ENCODE results near the gene FAM169A.
"Not testable (repeated sequence)": the region's sequence is repeated elsewhere in the genome, so short reads cannot be mapped to it uniquely, and the experiment has no call there.

Gene FAM169A

DNA sequence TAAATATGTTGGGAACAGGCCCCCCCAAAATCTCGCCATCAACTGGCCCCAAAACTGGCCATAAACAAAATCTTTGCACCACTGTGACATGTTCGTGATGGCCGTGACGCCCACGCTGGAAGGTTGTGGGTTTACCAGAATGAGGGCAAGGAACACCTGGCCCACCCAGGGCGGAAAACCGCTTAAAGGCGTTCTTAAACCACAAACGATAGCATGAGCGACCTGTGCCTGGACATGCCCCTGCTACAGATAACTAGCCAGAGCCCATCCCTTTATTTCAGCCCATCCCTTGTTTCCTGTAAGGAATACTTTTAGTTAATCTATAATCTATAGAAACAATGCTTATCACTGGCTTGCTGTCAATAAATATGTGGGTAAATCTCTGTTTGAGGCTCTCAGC, 3.2 kb upstream of the FAM169A start:
- DNase-seq (ENCODE audit: low read depth in 2 of 2), result not testable (repeated sequence)

DNA sequence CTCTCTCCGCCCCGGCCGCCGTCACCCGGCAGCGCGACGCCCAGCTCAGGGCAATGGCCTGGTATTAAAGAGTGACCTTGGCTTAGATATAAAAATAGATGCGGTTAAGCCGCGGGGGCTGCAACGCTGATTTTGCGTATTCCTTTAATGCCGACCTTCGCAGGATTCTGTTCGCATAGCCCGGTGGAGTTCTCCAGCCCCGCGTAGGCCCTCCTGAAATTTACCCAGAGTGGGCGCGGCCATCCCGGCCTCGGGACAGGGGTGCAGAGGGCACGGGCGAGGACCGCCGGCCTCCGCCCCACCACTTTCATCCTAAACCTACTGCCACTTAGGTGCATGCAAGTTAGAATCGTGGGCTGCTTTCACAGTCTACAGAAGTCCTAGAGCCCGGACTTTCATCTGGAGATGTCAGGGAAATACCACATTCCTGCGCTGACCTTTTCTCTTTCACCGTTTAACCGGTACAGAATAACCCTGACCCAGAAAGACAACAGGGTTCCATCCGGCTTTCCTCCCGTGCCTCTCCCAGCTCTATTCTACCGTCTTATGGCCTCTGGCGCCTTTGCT, 492 bp upstream of the FAM169A start:
- DNase-seq (ENCODE audit: low read depth in 2 of 2), result no peak

DNA sequence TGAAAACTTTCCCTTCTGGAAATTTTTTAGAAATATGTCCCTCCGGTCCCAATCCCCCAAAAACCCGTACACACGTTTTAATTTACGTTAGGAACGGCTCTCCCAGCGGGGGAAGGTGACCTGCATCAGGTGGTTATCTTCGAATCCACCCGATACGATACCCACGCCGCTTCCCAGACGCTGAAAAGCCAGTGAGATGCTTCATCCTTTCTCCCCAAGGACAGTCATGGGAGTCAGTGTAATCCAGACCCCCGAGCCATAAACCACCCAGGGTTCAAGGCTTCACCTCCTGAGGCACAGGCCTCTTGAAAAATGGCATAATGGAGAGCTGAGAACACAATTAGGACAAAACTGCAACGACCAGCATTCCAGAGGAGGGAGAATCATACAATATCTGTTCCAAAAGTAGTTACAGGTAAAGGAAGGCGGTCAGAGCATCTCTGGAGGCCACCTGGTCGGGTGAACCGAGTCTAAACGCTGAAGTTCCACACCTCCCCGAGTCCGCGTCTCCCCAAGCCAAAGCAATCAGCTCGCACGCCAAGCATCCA, 857 bp downstream of the FAM169A start:
- DNase-seq (ENCODE audit: low read depth in 2 of 2), result no peak

DNA sequence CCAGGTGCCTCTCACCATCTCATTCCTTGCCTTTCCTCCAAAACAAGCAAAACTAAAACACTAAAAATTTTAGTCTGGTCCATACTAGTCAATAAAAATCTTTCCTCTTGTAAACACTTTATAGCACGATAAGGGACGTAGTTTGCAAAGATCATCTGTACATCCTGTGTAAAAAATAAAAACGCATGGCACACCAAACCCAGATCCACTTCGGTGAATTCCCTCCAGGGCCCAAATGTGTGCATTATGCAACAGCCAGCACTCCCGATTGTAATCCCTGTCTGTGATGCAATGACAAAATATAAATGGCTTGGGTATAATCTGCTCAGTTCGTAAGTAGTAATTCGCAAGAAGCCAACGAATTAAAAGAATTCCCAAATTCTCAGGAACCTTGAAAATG, 1.4 kb downstream of the FAM169A start:
- no peak for DNase-seq (ENCODE audit: low read depth in 2 of 2)

DNA sequence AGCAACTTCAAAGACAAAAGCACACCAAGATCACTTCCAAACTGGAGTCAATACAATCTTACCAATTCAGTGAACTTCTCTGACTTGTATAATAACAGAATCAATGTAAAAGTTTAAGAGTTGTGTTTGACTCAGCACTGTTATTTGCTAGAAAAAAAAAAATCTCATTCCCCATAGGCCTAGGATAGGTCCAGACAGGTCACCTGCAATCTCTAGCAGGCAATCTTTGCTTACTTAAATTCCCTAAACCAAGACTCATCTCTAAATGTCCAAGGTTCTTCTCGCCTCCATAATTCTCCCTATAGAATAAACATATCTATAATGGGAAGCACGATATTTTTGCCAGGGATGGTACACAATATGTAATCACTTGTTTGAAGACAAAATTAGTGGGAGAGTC, 2.5 kb downstream of the FAM169A start:
- DNase-seq (ENCODE audit: low read depth in 2 of 2), result no peak

DNA sequence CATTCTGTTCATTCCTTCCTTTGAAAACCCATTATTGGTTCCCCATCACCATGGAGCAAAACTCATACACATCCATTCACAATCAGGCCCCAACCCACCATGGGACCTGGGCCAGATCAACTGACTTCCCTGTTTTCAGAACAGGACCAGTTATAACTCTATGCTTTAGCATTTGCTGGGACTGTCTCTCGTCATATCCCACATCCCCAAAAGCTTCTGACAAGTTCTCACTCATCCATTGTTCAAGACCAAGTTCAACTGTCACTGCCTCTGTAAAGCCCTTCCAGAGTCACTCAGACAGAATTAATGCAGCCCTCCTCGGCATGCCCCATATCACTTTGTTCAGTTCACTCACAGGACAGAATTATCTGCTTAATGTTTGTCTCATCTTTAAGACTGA, 4.0 kb downstream of the FAM169A start:
- DNase-seq (ENCODE audit: low read depth in 2 of 2), result no peak

DNA sequence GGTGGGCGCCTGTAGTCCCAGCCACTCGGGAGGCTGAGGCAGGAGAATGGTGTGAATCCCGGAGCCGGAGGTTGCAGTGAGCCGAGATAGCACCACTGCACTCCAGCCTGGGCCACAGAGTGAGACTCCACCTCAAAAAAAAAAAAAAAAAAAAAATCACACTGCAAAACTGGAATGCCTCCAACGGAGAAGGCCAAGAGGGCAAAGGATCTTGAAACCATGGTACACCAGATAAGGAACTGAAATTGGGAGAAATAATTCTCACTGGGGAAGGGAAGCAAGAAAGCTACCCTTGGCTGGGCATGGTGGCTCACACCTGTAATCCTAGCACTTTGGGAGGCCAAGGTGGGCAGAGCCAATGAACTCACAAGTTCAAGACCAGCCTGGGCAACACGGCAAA, 9.2 kb downstream of the FAM169A start:
- not testable (repeated sequence) for DNase-seq (ENCODE audit: low read depth in 2 of 2)

DNA sequence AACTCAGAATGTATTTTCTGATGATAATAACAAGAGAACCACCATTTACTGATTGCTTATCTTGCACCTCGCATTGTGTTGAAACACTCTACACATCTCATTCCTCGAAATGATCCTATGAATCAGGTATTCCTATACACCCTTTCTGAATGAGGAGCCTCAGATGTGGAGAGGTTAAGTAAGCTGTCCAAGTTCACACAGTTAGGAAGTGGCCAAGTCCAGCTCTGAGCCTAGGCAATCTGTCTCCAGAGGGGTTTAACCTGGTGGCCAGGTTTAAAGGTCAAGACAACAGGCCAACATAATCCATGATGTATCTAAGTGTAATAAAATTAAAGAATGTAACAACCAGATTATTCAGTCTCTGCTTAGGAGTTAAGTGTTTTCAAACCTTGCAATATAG, 12.9 kb downstream of the FAM169A start:
- DNase-seq (ENCODE audit: low read depth in 2 of 2), result no peak

DNA sequence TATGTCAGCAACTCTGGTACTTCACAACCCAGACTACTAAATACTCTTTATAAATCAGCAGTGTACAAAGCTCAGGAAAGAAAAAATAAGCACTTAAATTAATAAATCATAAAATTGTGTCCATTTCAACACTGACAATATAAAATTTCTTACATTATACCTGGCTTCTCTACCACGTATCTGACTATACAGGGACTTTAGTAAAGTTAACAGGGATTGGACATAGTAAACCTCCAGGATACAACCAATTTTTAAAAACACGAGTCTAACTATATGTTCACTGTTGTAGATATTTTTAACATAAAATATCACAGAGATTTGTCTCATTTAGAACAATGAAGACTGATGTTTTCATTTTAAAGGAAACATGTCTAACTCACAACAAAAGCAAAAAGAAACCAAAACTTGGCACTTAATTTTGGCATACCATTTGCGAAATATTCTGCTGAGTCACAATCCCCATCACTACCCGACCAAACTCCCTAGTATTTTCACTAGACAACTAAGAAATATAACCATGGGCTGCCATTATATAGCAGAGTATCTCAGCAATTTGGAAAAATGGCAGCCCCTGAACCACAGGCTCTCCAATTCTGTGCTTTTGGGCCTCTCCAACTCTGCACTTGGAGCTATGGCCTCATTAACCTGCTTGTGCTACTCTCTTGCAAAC, 14.4 kb downstream of the FAM169A start:
- no peak for DNase-seq (ENCODE audit: low read depth in 2 of 2)

DNA sequence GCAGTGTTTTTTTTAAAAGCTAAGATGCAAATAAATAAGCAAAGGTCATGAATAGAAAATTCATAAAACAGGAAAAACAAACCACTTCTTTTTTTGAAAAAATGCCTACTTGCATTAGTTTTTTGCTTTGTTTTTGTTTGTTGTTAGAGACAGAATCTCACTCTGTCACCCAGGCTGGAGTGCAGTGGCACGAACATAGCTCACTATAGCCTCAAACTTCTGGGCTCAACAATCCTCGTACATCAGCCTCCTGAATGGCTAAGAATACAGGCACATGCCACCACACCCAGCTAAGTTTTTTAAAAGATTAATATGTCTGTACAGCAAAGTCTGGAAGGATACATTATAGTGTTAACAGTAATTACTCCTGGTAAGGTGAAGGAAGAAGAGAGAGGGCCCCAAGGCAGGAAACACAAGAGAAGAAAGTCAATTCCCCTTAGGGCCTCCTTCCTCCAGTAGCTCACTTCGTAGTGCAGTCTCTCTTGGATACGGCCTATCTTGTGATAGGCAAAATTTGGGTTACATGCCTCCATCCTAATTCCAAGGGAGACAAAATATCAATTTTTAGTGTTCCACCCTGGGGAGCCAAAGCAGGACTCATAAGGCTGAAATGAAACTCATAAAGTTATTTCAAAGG, 15.3 kb downstream of the FAM169A start:
- DNase-seq (ENCODE audit: low read depth in 2 of 2), result no peak

DNA sequence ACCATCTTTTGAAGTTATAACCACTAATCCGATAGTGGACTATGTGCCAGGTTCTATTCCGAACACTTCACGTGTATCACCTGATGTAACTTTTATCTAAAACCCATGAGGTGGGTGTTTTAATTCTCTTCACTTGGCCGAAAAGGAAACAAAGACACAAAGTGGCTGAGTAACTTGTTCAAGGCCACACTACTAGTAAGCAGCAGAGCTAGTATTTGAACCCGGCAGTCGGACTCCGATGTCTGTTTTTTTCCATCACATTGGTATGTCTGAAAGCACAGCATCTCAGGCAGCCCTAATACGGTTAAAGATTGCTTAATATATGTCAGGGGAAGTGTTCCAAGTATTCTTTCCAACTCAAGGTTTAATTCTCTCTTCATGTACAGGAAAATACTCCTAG, 16.2 kb downstream of the FAM169A start:
- DNase-seq (ENCODE audit: low read depth in 2 of 2), result no peak

DNA sequence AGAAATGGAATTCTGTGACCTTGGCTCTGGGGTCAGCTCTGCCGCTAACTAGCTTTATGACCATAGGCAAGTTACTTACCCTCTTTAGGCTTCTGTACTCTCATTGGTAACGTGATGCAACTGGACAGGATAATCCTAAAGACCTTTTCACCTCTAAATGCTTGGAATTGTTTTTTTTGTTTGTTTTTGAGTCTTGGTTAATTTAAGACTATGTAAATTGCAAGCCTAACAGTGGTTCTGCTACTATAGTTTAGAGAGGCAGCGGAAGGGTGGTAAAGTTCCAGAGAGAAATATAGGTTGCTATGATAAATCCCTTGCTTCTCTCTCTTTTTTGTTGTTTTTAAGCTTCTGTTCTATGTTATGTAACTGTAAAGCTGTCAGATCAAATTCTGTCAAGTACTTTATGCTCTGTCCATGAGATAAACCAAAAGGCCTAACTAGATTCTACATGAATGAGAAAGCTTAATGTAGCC, 17.6 kb downstream of the FAM169A start:
- no peak for DNase-seq (ENCODE audit: low read depth in 2 of 2)

DNA sequence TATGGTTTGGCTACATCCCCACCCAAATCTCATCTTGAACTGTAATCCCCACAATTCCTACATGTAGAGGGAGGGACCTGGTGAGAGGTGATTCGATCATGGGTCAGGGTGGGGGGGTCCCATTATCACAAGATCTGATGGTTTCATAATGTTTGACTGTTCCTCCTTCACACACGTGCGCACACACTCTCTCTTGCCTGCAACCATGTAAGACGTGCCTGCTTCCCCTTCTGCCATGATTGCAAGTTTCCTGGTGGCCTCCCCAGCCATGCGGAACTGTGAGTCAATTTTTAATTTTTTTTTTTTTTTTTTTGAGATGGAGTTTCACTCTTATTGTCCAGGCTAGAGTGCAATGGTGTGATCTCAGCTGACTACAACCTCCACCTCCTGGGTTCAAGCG, 27.0 kb downstream of the FAM169A start:
- DNase-seq (ENCODE audit: low read depth in 2 of 2), result no peak

DNA sequence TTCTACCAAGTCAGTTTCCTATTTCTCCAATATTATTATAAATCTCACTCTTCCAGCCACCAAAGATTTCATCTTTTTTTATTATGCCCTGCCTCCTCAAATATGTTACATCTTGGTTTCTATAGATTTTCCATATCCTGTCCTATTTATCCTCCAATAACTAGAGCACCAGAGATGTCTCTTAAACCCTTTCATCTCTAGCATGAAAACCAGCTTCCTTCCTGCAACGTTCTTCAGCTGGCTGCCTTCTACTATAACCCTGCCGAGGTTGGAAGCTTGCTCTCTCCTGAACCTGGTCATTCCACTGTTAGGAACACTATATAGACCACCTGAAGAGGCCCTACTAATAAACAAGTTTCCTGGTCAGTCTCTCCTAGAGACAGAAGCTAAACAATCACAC, 27.9 kb downstream of the FAM169A start:
- no peak for DNase-seq (ENCODE audit: low read depth in 2 of 2)

DNA sequence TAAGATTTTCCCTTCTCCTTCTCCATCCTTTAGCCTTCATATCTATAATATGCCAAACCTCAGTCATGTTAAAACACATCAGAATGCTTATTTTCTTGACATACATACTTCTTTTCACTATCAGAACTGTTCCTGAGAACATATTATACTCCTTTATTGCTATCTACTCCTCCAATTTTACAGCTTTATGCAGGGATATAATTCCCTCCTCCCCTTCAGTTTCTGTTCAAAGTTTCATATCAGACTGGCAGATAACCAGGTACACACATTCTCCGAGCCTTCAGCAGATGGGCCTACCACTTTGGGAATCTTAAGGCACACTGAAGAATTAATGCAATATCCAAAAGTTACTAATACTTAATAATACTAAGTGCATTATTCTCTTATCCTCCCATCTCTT, 29.1 kb downstream of the FAM169A start:
- DNase-seq (ENCODE audit: low read depth in 2 of 2), result no peak

DNA sequence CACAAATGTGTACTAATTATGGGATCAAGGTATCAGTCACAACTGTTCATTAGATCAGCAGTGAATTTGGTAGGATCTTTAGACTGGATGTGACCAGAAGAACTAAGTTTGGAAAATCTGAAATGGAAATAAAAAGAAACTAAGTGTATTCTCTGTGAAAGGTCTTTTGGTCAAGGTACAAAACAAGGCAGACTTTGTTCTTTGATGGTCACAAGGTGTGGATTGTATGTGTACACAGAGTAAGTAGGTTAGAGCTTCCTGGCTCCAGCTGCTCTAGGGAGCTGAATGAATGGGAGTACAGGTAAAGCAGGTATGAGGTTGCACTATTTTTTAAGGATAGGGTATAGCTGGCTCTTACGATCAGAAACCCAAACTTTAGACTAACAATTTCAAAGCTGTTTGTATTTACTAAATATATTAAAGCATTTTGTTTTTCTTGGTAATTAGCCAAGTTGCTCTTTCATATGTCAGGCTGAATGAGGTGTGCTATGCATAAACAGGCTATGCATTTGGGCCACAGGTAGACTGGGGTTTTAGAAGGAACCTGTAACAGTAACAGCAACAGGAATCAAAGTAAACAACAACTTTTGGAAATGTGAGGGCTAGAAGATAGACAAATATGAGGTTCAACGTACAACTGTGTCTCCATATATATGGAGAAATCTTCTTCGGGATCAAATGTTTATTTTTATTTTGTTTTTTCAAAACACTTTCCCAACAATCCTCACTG, 32.5 kb downstream of the FAM169A start:
- DNase-seq (ENCODE audit: low read depth in 2 of 2), result no peak

DNA sequence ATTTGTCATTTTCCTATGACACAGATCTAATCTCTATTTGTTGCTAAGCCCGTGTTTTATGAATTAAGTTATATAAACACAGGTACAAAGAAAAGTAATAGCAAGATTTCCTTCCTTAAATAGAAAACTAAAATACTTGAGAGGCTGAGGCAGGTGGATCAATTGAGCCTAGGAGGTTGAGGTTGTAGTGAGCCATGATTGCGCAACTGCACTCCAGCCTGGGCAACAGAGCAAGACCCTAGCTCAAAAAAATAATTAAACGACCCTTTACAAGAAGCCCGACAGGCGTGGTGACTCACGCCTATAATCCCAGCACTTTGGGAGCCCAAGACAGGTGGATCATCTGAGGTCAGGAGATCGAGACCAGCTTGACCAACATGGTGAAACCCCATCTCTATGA, 36.8 kb downstream of the FAM169A start:
- no peak for DNase-seq (ENCODE audit: low read depth in 2 of 2)

DNA sequence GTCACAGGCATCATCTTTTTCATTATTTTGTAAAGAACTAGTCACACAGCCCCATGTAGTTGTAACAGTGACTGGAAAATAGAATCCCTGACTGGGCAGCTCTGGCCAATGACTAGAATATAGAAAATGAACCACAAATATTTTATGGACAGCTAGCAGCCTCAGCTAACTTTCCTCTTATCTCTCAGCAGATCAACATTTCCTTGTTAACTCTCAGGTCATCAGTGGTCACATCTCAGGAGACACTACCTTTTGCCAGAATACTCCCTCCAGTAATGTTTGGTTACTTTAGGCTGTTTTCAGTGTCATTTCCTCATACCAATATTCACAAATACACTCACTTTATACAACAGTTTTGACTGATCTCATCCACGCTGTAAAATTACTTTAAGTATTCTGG, 43.9 kb downstream of the FAM169A start:
- no peak for DNase-seq (ENCODE audit: low read depth in 2 of 2)

DNA sequence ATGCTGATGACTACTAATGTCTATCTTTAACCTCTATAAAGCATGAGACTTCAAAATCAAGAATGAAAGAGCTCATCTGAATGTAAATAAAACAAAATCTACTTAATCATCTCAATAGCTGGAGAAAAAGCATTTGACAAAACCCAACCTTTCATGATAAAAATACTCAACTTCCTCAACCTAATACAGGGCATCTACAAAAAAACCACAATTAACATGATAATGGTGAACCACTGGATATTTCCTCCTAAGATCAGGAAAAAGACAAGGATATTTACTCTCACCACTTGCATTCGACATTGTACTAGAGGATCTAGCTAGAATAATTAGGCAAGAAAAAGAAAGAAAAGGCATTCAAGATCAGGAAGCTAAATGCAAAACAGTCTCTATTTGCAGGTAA, 49.3 kb downstream of the FAM169A start:
- DNase-seq (ENCODE audit: low read depth in 2 of 2), result no peak

DNA sequence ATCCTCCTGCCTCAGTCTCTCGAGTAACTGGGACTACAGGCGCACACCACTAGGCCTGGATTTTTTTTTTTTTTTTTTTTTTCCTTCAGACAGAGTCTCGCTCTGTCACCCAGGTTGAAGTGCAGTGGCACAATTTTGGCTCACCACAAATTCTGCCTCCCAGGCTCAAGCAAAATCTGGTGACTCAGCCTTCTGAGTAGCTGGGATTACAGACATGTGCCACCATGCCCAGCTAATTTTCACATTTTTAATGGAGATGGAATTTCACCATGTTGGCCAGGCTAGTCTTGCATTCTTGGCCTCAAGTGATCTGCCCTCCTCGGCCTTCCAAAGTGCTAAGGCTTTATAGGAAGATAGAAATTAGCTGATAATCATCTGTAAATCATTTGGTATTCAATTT, 55.3 kb downstream of the FAM169A start:
- DNase-seq (ENCODE audit: low read depth in 2 of 2), result no peak

DNA sequence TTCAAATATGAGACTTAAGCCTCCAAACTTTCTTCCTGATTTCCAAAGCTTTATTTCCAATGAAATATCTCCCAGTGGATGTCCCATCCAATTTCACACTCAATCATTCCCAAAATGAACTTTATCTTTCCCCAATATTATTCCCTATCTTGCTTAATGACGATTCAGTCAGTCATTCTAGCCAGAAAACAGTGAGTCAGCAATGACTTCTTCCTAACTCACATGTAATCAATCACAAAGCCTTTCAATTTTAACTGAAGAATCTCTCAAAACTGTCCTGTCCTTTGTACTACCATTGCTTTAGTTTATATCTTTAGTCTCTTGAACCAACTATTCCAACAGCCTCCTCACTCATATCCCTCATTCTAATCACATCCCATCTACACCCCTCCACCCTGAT, 64.2 kb downstream of the FAM169A start:
- DNase-seq (ENCODE audit: low read depth in 2 of 2), result no peak

DNA sequence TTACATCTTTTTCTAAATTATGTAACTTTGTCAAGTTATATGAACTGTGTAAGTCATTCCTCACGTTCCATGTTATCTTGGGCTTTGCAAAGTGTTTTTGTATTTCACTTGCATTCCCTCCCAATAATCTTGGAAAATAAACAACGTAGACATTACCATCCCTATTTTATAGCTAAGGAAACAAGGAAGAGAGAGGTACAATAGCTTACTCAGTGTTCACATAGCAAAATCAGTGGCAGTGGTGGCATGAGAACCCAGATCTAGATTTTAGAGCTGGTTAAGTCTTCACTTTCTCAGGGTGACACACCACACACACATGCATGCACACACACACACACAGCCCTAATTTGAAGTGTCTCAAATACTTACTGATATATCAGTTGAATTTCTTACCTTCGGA, 65.0 kb downstream of the FAM169A start:
- no peak for DNase-seq (ENCODE audit: low read depth in 2 of 2)

Data from stimulated activated CD4-positive, alpha-beta T cell treated with anti-CD3 and anti-CD28 coated beads, Interleukin-1b, Interleukin-23, amount 100 ng/mL, for 4 hours (primary cell).